Natural killer cell (primary cell): ENCODE results near the gene ADSS1. TPM values are rescaled to one million over a fixed set of nuclear protein-coding genes. Genes with fewer than 3 reads are reported as not detected.

Experiments used
- ATAC-seq, 3 donors: fragments of 150-1000 bp in 2 of 3; fragments of 200-7000 bp in 1 of 3; cut with Tn5 transposase; 1 replicate in 1 of 3; 2 replicates in 2 of 3; pipeline ENCODE4 v1.10.0; 2021; ENCODE audit warnings: mild to moderate bottlenecking in 2 of 3, moderate library complexity in 2 of 3
- DNase-seq, 2 donors: peaks; one replicate each; pipeline versions ENCODE4 v3.0.0 to v3.0.0-alpha.2; 2013 to 2021; ENCODE audit warnings: mixed read lengths in 1 of 2
- H3K27ac ChIP-seq: one replicate; pipeline ENCODE4 v1.5.1; 2013; ENCODE audit warnings: mild to moderate bottlenecking, low read length
- H3K27me3 ChIP-seq: one replicate; pipeline ENCODE4 v1.6.1; 2013; ENCODE audit warnings: low read length; ENCODE audit not compliant: control insufficient read depth, insufficient read depth
- H3K36me3 ChIP-seq: one replicate; pipeline ENCODE4 v1.6.1; 2013; ENCODE audit warnings: low read length; ENCODE audit not compliant: control insufficient read depth, insufficient read depth
- H3K4me1 ChIP-seq: one replicate; pipeline ENCODE4 v1.6.1; 2013; ENCODE audit warnings: low read length; ENCODE audit not compliant: control insufficient read depth, insufficient read depth
- H3K4me3 ChIP-seq: one replicate; pipeline ENCODE4 v1.5.1; 2013; ENCODE audit warnings: low read length
- H3K9me3 ChIP-seq: one replicate; pipeline ENCODE4 v1.6.1; 2013; ENCODE audit warnings: low read length; ENCODE audit not compliant: control insufficient read depth, insufficient read depth
- H3K27ac Mint-ChIP-seq, 2 donors: one replicate each; pipeline ENCODE4 v1.8.0; 2022; ENCODE audit warnings: mild to moderate bottlenecking in 2 of 2, mixed read lengths in 2 of 2, moderate library complexity in 1 of 2
- H3K27me3 Mint-ChIP-seq, 2 donors: one replicate each; pipeline ENCODE4 v1.8.0; 2022; ENCODE audit warnings: low read depth in 2 of 2, mixed read lengths in 2 of 2
- H3K36me3 Mint-ChIP-seq: one replicate; pipeline ENCODE4 v1.8.0; 2022; ENCODE audit warnings: mixed read lengths
- H3K4me1 Mint-ChIP-seq, 2 donors: one replicate each; pipeline ENCODE4 v1.8.0; 2022; ENCODE audit warnings: mixed read lengths in 2 of 2
- H3K4me3 Mint-ChIP-seq: one replicate; pipeline ENCODE4 v1.8.0; 2022; ENCODE audit warnings: mild to moderate bottlenecking, moderate library complexity, mixed read lengths
- H3K9me3 Mint-ChIP-seq, 2 donors: one replicate each; pipeline ENCODE4 v1.8.0; 2022; ENCODE audit warnings: mixed read lengths in 2 of 2
- WGBS: methylation state at CpG from one replicate; pipeline ENCODE4 v1.1.7; 2013; ENCODE audit warnings: missing lambda C conversion rate; ENCODE audit not compliant: insufficient coverage; 5-methylcytosine and 5-hydroxymethylcytosine counted together
- intact Hi-C: fragments of 100-400 bp; cut with micrococcal nuclease; formaldehyde crosslinking; loops from one replicate; pipeline ENCODE4 v1.14.2; 2022
- total RNA-seq, 4 donors: library from RNA; stranded (reverse); fragments of 120-200 nt in 1 of 4; gene quantifications; one replicate each; pipeline versions ENCODE4 v1.2.3 to v1.2.4, GENCODE V29; 2013 to 2022
- TF ChIP-seq, protein P1 (sequence below): fragments of 200-600 bp; IDR thresholded peaks from one replicate; pipeline ENCODE4 v1.8.0; 2022; ENCODE audit warnings: antibody characterized with exemption

The ADSS1 gene
- total RNA-seq, 3 donors from 2014 or later (not counting 1 experiment from before 2014, with no cell fraction given) = 2.1 to 2.7 (median 2.5) TPM

GRCh38 chr14:104789752-104790743, 66.0 kb downstream of the ADSS1 start:
- Mint-ChIP-seq H3K36me3 (no peaks in the 10 kb centered on the region), H3K4me3 (no peak overlapping the region), H3K9me3 (no peaks in the 10 kb centered on the region), H3K27me3 (no peaks in the 10 kb centered on the region), H3K27ac (no peak overlapping the region), H3K4me1 (peaks cover 19 to 71% of the 10 kb centered on the region in 2 donors)
- intact Hi-C loops = no loop called here
- H3K27me3 ChIP-seq = no peaks in the 10 kb centered on the region
- DNase-seq (no peak), ATAC-seq (no peak)
- 94% methylated on average over 31 of the region's 31 CpGs for WGBS
- no peak overlapping the region for H3K4me3 ChIP-seq
- peaks cover 27% of the 10 kb centered on the region for H3K36me3 ChIP-seq
- H3K9me3 ChIP-seq = no peaks in the 10 kb centered on the region
- peaks cover 74% of the 10 kb centered on the region for H3K4me1 ChIP-seq
- TF ChIP-seq, protein P1, sequence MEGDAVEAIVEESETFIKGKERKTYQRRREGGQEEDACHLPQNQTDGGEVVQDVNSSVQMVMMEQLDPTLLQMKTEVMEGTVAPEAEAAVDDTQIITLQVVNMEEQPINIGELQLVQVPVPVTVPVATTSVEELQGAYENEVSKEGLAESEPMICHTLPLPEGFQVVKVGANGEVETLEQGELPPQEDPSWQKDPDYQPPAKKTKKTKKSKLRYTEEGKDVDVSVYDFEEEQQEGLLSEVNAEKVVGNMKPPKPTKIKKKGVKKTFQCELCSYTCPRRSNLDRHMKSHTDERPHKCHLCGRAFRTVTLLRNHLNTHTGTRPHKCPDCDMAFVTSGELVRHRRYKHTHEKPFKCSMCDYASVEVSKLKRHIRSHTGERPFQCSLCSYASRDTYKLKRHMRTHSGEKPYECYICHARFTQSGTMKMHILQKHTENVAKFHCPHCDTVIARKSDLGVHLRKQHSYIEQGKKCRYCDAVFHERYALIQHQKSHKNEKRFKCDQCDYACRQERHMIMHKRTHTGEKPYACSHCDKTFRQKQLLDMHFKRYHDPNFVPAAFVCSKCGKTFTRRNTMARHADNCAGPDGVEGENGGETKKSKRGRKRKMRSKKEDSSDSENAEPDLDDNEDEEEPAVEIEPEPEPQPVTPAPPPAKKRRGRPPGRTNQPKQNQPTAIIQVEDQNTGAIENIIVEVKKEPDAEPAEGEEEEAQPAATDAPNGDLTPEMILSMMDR = no peak
- no peak overlapping the region for H3K27ac ChIP-seq

- H3K9me3 ChIP-seq = no peaks in the 10 kb centered on the region
- ATAC-seq (no peak), DNase-seq (no peak)
- peaks cover 68% of the 10 kb centered on the region for H3K4me1 ChIP-seq
- intact Hi-C loops = no loop called here
- H3K4me3 ChIP-seq = no peak overlapping the region
- Mint-ChIP-seq H3K27ac (peak overlapping the region in 1 of 2 donors; percentile 37), H3K9me3 (no peaks in the 10 kb centered on the region), H3K4me3 (peak overlapping the region; percentile 58), H3K27me3 (no peaks in the 10 kb centered on the region), H3K4me1 (peaks cover 19 to 69% of the 10 kb centered on the region in 2 donors), H3K36me3 (no peaks in the 10 kb centered on the region)
- 93% methylated on average over 9 of the region's 9 CpGs for WGBS
- H3K27me3 ChIP-seq = no peaks in the 10 kb centered on the region
- TF ChIP-seq, protein P1 = no peak
- H3K27ac ChIP-seq = no peak overlapping the region
- peaks cover 27% of the 10 kb centered on the region for H3K36me3 ChIP-seq
These were observed 67.4 kb downstream of the ADSS1 start for GRCh38 chr14:104791425-104791824.

DNA sequence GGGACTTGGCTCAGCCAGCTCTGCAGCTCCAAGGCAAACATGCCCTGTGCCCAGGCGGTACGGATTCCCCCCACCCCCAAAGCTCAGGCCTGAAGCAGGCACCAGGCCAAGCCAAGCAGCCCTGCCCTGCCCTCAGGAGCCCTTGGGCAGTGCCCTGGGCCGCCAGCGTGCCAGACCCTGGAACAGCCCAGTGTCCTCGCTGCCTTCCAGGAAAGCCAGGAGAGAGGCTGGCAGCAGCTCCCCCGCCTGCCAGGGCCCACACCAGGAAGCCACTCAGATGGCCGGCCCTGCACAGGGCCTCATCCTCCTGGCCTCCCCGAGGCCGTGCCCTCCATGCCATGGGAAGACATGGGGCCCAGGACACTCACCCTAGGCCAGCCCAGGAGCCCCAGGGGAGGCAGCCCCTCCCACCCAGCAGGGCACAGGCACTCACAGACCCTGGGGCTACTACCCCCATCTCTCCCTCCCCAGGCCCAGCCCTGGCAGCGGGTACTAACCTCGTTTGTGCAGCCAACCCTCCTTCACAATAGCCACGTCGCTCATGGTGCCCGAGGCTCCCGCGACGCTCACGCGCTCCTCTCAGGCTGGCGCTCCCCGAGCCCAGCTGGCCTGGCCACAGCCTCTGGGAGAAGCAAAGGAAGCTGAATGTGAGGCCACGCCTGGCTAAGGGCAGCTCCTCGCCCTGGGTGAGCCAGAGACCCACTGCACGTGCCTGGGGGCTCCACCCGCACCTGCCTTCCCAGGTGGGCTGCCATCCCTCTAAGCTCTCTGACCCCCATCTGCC, 68.3 kb downstream of the ADSS1 start:
- ATAC-seq (no peak), DNase-seq (no peak)
- H3K9me3 ChIP-seq = no peaks in the 10 kb centered on the region
- no peaks in the 10 kb centered on the region for H3K36me3 Mint-ChIP-seq
- no peaks in the 10 kb centered on the region for H3K9me3 Mint-ChIP-seq
- H3K4me1 Mint-ChIP-seq = peaks cover 19 to 61% of the 10 kb centered on the region in 2 donors
- 93% methylated on average over 25 of the region's 25 CpGs for WGBS
- H3K27ac Mint-ChIP-seq = peak overlapping the region; percentile 41 to 59
- H3K27ac ChIP-seq = no peak overlapping the region
- no peak overlapping the region for H3K4me3 ChIP-seq
- intact Hi-C loops = no loop called here
- TF ChIP-seq, protein P1 = no peak
- H3K4me1 ChIP-seq = peaks cover 60% of the 10 kb centered on the region
- peak overlapping the region; percentile 93 for H3K4me3 Mint-ChIP-seq
- no peaks in the 10 kb centered on the region for H3K27me3 Mint-ChIP-seq
- no peaks in the 10 kb centered on the region for H3K27me3 ChIP-seq
- H3K36me3 ChIP-seq = peaks cover 27% of the 10 kb centered on the region
